ENCODE data around the gene GET4. TPM values are rescaled to one million over a fixed set of nuclear protein-coding genes. Genes with fewer than 3 reads are reported as not detected.

GET4 gene
- total and polyA plus RNA-seq, 2 of the 13 experiments (the other 11 are each of a cell fraction or from before 2014, with no cell fraction given): 28.2 to 35.2 TPM

- ChIA-PET CTCF (ENCODE audit: low intra/inter-chr PET ratio, low total read pairs) (no interaction called here), POLR2A (no interaction called here)
- Histone ChIP-seq H3K4me3 (replicated peaks in 1 of 3; ENCODE audit: insufficient read depth in 1 of 3, low read depth in 2 of 3, low read length in 3 of 3) (no peak overlapping the region), H3K79me2 (ENCODE audit: insufficient read depth, low read length) (no peaks in the 10 kb centered on the region), H3K4me1 (ENCODE audit: insufficient read depth, low read length) (no peaks in the 10 kb centered on the region), H3K27ac (ENCODE audit: extremely low read length, insufficient read depth, low read length) (no peak overlapping the region), H3K9ac (ENCODE audit: insufficient read depth, low read depth, low read length) (no peak overlapping the region), H2AFZ (ENCODE audit: low read length) (no peak overlapping the region), H3K36me3 (replicated peaks in 1 of 2; ENCODE audit: control insufficient read depth in 1 of 2, insufficient read depth in 2 of 2, low read length in 2 of 2) (peaks cover 13 to 57% of the 10 kb centered on the region in 2 experiments), H3K9me3 (ENCODE audit: low read length) (no peaks in the 10 kb centered on the region), H3K27me3 (ENCODE audit: control insufficient read depth in 1 of 2, insufficient read depth in 2 of 2, low read length in 2 of 2) (no peaks in the 10 kb centered on the region), H3K4me2 (ENCODE audit: low read depth, low read length) (no peak overlapping the region), H4K20me1 (ENCODE audit: insufficient read depth, low read length) (no peaks in the 10 kb centered on the region)
- in situ Hi-C loops (cut with HindIII; ENCODE audit: extremely low pct_ligation_motif_present, low pct_unique_long_range_greater_than_20kb) (no loop called here), intact Hi-C loops (cut with micrococcal nuclease; ENCODE audit: unreplicated experiment) (no loop called here)
- peak; percentile 25; the same call in 2 of the 3 replicates for ATAC-seq
- no peak for DNase-seq (ENCODE audit: low spot score)
- 99% methylated on average over 16 of the region's 22 CpGs for WGBS (ENCODE audit: low lambda C conversion rate)
- no peak for FAIRE-seq
- no TSS peak for BruUV-seq (replicated peaks)
- TF ChIP-seq FOSL1 (CRISPR knock-in tag; IDR thresholded peaks at IDR 0.05; ENCODE audit: borderline replicate concordance): no peak
- TF ChIP-seq ZFP62 (CRISPR knock-in tag; IDR thresholded peaks at IDR 0.05): no peak
These were observed 8.8 kb upstream of the GET4 start for GRCh38 chr7:867406-868188.

GRCh38 chr7:868189-868486 lies 8.2 kb upstream of the GET4 start:
- Histone ChIP-seq H3K36me3 (replicated peaks in 1 of 2; ENCODE audit: control insufficient read depth in 1 of 2, insufficient read depth in 2 of 2, low read length in 2 of 2) (peaks cover 13 to 57% of the 10 kb centered on the region in 2 experiments), H3K27me3 (ENCODE audit: control insufficient read depth in 1 of 2, insufficient read depth in 2 of 2, low read length in 2 of 2) (no peaks in the 10 kb centered on the region), H3K27ac (ENCODE audit: extremely low read length, insufficient read depth, low read length) (no peak overlapping the region), H3K4me1 (ENCODE audit: insufficient read depth, low read length) (peaks cover 2% of the 10 kb centered on the region; the same call in 1 of the 2 replicates), H3K9me3 (ENCODE audit: low read length) (no peaks in the 10 kb centered on the region), H3K79me2 (ENCODE audit: insufficient read depth, low read length) (no peaks in the 10 kb centered on the region), H3K9ac (ENCODE audit: insufficient read depth, low read depth, low read length) (no peak overlapping the region), H3K4me3 (replicated peaks in 1 of 3; ENCODE audit: insufficient read depth in 1 of 3, low read depth in 2 of 3, low read length in 3 of 3) (no peak overlapping the region), H3K4me2 (ENCODE audit: low read depth, low read length) (no peak overlapping the region), H4K20me1 (ENCODE audit: insufficient read depth, low read length) (no peaks in the 10 kb centered on the region), H2AFZ (ENCODE audit: low read length) (no peak overlapping the region)
- ATAC-seq (no peak), FAIRE-seq (no peak), DNase-seq (ENCODE audit: low spot score) (no peak)
- 95% methylated on average over 13 of the region's 17 CpGs for WGBS (ENCODE audit: low lambda C conversion rate)
- intact Hi-C loops (cut with micrococcal nuclease; ENCODE audit: unreplicated experiment): no loop called here
- no TSS peak for BruUV-seq (replicated peaks)
- CTCF ChIA-PET (ENCODE audit: low intra/inter-chr PET ratio, low total read pairs): no interaction called here
- TF ChIP-seq, protein P1, sequence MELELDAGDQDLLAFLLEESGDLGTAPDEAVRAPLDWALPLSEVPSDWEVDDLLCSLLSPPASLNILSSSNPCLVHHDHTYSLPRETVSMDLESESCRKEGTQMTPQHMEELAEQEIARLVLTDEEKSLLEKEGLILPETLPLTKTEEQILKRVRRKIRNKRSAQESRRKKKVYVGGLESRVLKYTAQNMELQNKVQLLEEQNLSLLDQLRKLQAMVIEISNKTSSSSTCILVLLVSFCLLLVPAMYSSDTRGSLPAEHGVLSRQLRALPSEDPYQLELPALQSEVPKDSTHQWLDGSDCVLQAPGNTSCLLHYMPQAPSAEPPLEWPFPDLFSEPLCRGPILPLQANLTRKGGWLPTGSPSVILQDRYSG (CRISPR knock-in tag; IDR thresholded peaks at IDR 0.05): no peak
- no peak for TF ChIP-seq PATZ1 (CRISPR knock-in tag; IDR thresholded peaks at IDR 0.05)
- POLR2A ChIA-PET: no interaction called here
- in situ Hi-C loops (cut with HindIII; ENCODE audit: extremely low pct_ligation_motif_present, low pct_unique_long_range_greater_than_20kb): no loop called here

All from HepG2 (cell line).